T-helper 1 cell treated with Interleukin-12 subunit alpha and Interleukin-12 subunit beta and Interleukin-4 antibody, amounts not matched to agents 30 μg/mL and 1 μg/mL, for 36 hours (primary cell): ENCODE data around the gene BAG3.
"Not testable (repeated sequence)": the region's sequence is repeated elsewhere in the genome, so short reads cannot be mapped to it uniquely, and the experiment has no call there.

Source experiments
- H3K27ac Mint-ChIP-seq: one replicate; pipeline ENCODE4 v1.8.0; 2021; ENCODE audit warnings: mild to moderate bottlenecking, mixed read lengths
- H3K27me3 Mint-ChIP-seq: one replicate; pipeline ENCODE4 v1.8.0; 2021; ENCODE audit warnings: low read depth, mixed read lengths
- H3K36me3 Mint-ChIP-seq: one replicate; pipeline ENCODE4 v1.8.0; 2021; ENCODE audit warnings: low read depth, mixed read lengths
- H3K4me1 Mint-ChIP-seq: one replicate; pipeline ENCODE4 v1.8.0; 2021; ENCODE audit warnings: low read depth, mixed read lengths
- H3K4me3 Mint-ChIP-seq: one replicate; pipeline ENCODE4 v1.8.0; 2021; ENCODE audit warnings: mild to moderate bottlenecking, moderate library complexity, mixed read lengths
- H3K9me3 Mint-ChIP-seq: one replicate; pipeline ENCODE4 v1.8.0; 2021; ENCODE audit warnings: mixed read lengths

Gene BAG3

GRCh38 chr10:119707331-119707730 is 56.2 kb downstream of the BAG3 start:
- peaks cover 42% of the 10 kb centered on the region for H3K9me3 Mint-ChIP-seq
- H3K27ac Mint-ChIP-seq = peak overlapping the region; percentile 39
- H3K27me3 Mint-ChIP-seq, H3K4me3 Mint-ChIP-seq: not testable (repeated sequence)
- peaks cover 27% of the 10 kb centered on the region for H3K36me3 Mint-ChIP-seq
- peaks cover 40% of the 10 kb centered on the region for H3K4me1 Mint-ChIP-seq

DNA sequence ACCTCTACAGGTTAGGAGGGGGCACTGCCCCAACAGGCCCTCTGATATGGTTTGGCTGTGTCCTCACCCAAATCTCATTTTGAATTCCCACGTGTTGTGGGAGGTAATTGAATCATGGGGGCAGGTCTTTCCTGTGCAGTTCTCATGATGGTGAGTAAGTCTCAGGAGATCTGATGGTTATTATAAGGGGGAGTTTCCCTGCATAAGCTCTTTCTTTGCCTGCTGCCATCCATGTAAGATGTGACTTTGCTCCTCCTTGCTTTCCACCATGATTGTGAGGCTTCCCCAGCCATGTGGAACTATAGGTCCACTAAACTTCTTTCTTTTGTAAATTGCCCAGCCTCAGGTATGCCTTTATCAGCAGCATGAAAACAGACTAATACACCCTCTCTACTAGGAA is 59.8 kb downstream of the BAG3 start:
- peaks cover 19% of the 10 kb centered on the region for H3K36me3 Mint-ChIP-seq
- H3K4me1 Mint-ChIP-seq = peaks cover 17% of the 10 kb centered on the region
- H3K9me3 Mint-ChIP-seq = peaks cover 37% of the 10 kb centered on the region
- H3K27ac Mint-ChIP-seq, H3K4me3 Mint-ChIP-seq, H3K27me3 Mint-ChIP-seq: not testable (repeated sequence)

DNA sequence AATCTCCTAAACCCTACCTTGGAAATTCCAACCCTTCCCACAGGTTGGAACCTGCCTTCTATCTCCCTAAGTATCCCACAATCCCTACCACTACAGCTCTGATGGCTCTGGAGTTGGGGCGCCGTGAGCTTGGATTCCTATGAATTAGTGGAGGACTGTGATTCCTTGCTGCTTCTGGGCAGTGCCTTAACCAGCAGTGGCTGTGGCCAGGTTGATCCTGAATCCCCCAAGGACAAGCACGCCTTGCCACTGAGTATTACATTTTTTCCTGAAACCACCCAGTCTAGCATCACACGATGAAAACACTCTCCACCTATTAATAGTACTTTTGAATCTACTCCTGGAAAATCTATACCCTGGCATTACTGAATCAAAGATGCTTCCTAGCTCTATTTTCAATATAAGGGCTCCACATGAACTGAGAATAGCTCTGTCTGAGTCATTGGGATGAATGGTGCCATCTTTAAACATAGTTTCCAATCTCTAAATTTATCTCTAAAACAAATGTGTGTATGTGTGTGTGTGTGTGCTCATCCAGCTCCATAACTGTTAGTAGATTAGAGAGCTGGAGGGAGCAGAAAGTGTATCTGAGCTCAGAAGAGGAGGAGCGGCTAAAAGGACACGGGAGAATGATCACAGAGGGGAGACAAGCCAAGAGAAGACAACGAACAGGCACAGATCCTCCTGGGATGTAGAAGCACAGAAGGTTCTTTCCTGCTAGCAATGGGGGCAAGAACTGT is 62.7 kb downstream of the BAG3 start:
- Mint-ChIP-seq H3K27ac (no peak overlapping the region), H3K9me3 (peaks cover 16% of the 10 kb centered on the region), H3K27me3 (peaks cover 4% of the 10 kb centered on the region), H3K4me3 (no peak overlapping the region), H3K36me3 (peaks cover 6% of the 10 kb centered on the region), H3K4me1 (peaks cover 6% of the 10 kb centered on the region)

DNA sequence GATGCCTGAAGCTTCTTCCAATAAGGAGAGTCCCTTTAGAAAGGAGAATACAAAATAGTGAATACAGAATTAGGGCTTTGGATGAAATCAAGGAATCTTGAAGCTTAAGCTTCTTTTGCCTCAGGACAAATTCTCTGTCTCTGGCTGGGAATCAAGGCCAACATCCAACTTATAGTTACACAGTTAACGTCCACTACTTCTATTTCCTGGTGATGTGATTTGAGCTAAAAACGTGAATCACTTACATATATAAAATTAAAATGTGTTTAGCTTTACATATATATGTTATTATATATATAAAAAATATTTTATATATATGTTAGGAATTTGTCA is 63.3 kb downstream of the BAG3 start:
- H3K4me1 Mint-ChIP-seq = peaks cover 3% of the 10 kb centered on the region
- peaks cover 4% of the 10 kb centered on the region for H3K27me3 Mint-ChIP-seq
- H3K4me3 Mint-ChIP-seq = no peak overlapping the region
- no peak overlapping the region for H3K27ac Mint-ChIP-seq
- H3K36me3 Mint-ChIP-seq = peaks cover 6% of the 10 kb centered on the region
- peaks cover 13% of the 10 kb centered on the region for H3K9me3 Mint-ChIP-seq

- no peak overlapping the region for H3K27ac Mint-ChIP-seq
- H3K4me1 Mint-ChIP-seq = no peaks in the 10 kb centered on the region
- H3K4me3 Mint-ChIP-seq = no peak overlapping the region
- H3K9me3 Mint-ChIP-seq = peaks cover 4% of the 10 kb centered on the region
- H3K27me3 Mint-ChIP-seq = peaks cover 4% of the 10 kb centered on the region
- peaks cover 3% of the 10 kb centered on the region for H3K36me3 Mint-ChIP-seq
Measured at GRCh38 chr10:119715628-119716505, 64.7 kb downstream of the BAG3 start.

DNA sequence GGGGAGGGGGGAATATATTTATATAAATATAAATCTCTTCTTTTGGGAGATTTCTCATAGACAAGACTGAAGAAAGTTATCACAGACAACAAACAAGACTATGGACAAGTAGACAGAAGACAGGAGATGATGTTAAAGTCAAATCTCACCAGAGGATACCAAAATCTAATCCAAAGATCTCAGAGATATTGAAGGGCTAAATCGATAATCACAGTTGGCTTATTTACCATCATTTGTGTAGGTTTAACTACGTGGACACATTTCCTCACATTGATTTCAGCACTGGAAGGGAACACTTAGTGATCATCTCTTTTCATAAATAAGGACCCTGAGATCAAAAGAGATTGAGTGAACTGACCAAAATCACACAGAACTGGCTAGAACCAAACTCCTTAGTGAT is 72.0 kb downstream of the BAG3 start:
- peaks cover 4% of the 10 kb centered on the region for H3K27me3 Mint-ChIP-seq
- no peak overlapping the region for H3K27ac Mint-ChIP-seq
- peaks cover 21% of the 10 kb centered on the region for H3K4me1 Mint-ChIP-seq
- no peaks in the 10 kb centered on the region for H3K9me3 Mint-ChIP-seq
- H3K4me3 Mint-ChIP-seq = no peak overlapping the region
- H3K36me3 Mint-ChIP-seq = no peaks in the 10 kb centered on the region

DNA sequence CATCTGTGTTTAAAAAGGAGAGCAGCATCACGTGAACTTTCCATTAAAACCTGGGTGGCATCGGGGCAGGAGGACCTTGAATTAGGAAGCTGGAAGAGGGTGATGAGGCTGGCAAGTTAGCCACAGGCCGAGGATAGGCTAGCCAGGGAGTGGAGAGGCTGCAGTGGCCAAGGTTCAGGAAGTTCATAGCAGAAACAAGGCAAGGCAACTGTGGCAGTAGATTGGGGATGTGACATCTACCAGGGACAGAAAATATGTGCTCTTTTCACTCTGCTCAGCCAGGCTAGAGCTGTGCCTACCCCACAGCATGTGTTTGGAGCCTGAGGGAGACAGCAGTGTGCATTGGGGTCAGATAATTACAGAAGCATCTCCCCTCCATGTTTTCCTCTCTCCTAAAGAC is 72.4 kb downstream of the BAG3 start:
- Mint-ChIP-seq H3K27ac (no peak overlapping the region), H3K4me1 (peaks cover 25% of the 10 kb centered on the region), H3K9me3 (no peaks in the 10 kb centered on the region), H3K4me3 (no peak overlapping the region), H3K27me3 (peaks cover 4% of the 10 kb centered on the region), H3K36me3 (no peaks in the 10 kb centered on the region)

DNA sequence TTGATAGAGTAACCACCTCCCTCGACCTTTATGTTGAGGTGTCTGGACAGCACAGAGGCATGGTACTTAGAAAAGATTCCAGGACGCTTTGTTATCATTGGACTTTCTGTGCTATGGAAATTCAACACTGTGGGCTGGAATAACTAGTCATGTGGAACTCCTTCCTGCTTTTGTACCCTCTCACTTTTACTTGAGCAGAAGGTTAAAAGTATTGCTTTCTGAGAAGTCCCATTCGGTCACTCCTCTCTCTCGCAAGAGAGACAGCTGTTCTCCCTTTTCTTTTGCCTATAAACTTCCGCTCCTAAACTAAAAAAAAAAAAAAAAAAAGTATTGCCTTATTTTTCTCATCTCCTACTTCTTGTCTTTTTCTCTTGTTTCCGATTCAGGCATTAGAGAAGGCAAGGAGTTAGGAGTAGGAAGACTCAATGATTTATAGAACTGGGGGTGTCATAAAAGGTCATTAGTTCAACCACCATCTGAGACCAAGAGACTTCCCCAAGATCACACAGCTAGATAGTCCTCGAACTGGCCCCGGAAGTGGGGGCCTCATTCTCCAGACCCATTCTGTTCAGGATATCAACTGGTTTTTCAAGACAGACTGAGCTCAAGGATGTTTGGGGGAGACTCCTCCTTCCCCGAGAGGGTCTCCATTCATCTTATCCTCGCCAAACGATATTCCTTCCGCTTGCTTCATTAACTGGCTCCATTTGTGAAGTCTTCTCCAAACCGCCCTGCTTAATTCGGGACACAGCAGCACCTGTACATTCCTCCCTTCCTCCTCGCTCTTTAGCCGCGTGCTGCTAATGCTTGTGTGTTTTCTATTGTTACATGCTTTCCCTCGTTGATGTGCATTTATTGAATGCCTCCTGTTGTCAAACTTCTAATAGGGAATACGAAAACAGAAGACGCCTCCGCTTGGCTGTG is 73.7 kb downstream of the BAG3 start:
- peak overlapping the region; percentile 20 for H3K27ac Mint-ChIP-seq
- H3K4me1 Mint-ChIP-seq = peaks cover 27% of the 10 kb centered on the region
- H3K27me3 Mint-ChIP-seq = peaks cover 4% of the 10 kb centered on the region
- no peaks in the 10 kb centered on the region for H3K36me3 Mint-ChIP-seq
- H3K4me3 Mint-ChIP-seq = peak overlapping the region; percentile 69
- H3K9me3 Mint-ChIP-seq = no peaks in the 10 kb centered on the region

GRCh38 chr10:119725517-119725827 is 74.3 kb downstream of the BAG3 start:
- peak overlapping the region; percentile 20 for H3K27ac Mint-ChIP-seq
- peaks cover 4% of the 10 kb centered on the region for H3K27me3 Mint-ChIP-seq
- no peaks in the 10 kb centered on the region for H3K9me3 Mint-ChIP-seq
- peak overlapping the region; percentile 69 for H3K4me3 Mint-ChIP-seq
- H3K36me3 Mint-ChIP-seq = peaks cover 2% of the 10 kb centered on the region
- H3K4me1 Mint-ChIP-seq = peaks cover 27% of the 10 kb centered on the region

GRCh38 chr10:119725828-119726675 is 74.9 kb downstream of the BAG3 start, which contains the start of gene INPP5F:
Gene INPP5F, plus strand, starts transcription at chr10:119726050. Its CDS starts 213 bp downstream, at chr10:119726263.
- peak within 1 kb of the TSS; percentile 92 for H3K4me3 Mint-ChIP-seq
- H3K9me3 Mint-ChIP-seq = no peaks in the 10 kb centered on the region
- peak within 1 kb of the TSS; percentile 74 for H3K27ac Mint-ChIP-seq
- H3K36me3 Mint-ChIP-seq = peaks cover 2% of the 10 kb centered on the region
- H3K27me3 Mint-ChIP-seq = peaks cover 4% of the 10 kb centered on the region
- peaks cover 27% of the 10 kb centered on the region for H3K4me1 Mint-ChIP-seq

DNA sequence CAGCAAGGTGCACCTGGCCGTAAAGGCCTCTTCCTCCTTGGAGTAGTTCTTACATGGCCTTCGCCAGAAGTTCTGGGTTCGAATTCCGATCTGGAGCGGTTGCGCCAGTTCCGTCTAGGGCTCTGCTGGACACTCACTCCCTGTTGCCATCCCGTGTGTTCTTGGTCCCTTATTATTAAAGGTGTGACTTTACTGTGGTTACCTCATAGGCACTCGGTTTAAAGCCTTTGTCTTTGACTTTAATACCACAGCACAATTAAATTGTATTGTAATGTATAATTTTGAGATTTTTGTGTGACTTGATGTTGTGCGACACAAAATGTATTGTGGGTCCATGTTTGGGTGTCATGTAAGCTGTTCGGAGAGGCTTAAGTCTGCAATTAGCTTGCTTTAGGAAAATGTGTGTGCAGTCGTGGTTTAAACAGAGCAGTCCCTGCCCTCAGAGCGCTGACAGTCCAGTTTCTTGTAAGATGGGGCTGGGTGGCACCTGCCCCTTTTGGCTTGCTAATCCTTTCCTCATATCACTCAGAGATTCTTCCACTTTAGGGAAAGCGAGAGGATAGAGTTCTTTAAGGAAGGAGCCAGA is 75.6 kb downstream of the BAG3 start:
- peaks cover 4% of the 10 kb centered on the region for H3K27me3 Mint-ChIP-seq
- H3K4me3 Mint-ChIP-seq = peak overlapping the region; percentile 92
- H3K4me1 Mint-ChIP-seq = peaks cover 27% of the 10 kb centered on the region
- no peaks in the 10 kb centered on the region for H3K9me3 Mint-ChIP-seq
- peaks cover 2% of the 10 kb centered on the region for H3K36me3 Mint-ChIP-seq
- peak overlapping the region; percentile 74 for H3K27ac Mint-ChIP-seq
